HG03571 (cell line): ENCODE results near the gene WDR38.

Experiments
- ATAC-seq: cut with Tn5 transposase; IDR thresholded peaks from one replicate; pipeline ENCODE4 v1.9.1; 2021; ENCODE audit not compliant: unreplicated experiment

WDR38 gene, protein sequence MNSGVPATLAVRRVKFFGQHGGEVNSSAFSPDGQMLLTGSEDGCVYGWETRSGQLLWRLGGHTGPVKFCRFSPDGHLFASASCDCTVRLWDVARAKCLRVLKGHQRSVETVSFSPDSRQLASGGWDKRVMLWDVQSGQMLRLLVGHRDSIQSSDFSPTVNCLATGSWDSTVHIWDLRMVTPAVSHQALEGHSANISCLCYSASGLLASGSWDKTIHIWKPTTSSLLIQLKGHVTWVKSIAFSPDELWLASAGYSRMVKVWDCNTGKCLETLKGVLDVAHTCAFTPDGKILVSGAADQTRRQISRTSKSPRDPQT

DNA sequence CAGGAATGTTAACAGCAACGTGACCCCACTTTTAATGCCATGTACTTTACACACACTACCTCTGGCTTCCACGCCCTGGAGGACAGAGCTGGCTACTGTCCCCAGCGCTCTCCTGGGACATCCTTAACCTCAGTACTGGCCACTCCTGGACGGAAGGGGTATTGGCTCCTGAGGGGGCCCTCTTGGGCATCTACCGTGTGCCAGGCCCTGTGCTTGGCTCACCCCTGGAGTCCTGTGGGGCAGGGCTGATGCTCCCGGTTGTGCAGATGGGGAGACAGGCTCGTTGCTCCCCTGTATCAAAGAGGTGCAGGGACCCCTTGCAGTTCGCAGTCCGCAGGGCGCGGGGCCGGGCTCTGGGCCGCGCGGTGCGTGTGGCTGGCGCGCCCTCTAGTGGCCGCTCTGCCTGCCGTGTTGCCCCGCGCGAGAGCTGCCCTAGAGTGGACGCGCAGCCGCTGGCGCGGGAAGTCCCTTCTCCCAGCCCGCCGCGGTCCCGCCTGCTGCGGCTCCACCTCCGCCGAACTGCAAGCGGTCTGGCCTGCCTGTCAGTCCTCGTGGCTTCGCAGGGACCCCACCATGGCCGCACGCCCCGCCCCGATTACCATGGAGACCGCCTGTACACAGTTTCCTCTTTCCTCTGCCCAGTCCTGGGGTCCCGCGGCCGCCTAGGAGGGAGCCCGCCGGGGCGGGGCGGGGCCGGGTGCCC lies at the start of gene WDR38:
TSS of gene WDR38 (plus strand) at position 632 of the 703 bp plus-strand sequence. CDS start 72 bp downstream, outside the sequence.
- no peak for ATAC-seq

DNA sequence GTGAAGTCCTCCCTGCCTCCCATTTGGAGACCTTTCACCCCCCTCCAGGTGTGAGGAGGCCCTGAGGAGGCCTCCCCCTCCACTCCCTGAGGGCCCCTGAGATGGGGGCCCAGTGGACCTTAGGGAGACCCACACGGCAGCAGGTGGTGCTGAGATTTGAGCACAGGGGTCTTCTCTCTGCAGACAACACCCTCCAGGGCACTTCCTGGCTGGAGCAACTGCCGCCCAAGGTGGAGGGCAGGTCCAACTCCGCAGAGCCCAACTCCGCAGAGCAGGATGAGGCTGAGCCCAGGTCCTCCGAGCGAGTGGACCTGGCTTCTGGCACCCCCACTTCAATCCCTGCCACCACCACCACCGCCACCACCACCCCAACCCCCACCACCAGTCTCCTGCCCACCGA lies 49.3 kb upstream of the WDR38 start:
- ATAC-seq = no peak

DNA sequence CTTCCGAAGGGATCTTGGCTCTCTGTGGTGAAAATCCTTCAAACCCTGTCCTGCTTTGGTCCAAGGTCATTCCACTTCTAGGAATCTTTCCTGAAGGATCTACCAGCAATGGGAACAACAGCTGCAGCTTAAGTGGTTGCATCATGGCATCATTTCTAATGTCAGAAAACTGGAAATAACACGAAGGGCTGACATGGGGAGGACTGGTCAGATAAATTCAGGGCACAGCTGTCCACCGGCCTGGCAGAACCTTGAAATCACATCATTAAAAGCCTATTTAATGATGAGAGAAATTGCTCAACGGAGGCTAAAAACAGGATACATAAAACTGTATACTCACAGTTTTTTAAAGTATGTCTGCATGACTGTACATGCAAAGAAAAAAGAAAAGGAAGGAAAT lies 48.1 kb upstream of the WDR38 start:
- no peak for ATAC-seq

DNA sequence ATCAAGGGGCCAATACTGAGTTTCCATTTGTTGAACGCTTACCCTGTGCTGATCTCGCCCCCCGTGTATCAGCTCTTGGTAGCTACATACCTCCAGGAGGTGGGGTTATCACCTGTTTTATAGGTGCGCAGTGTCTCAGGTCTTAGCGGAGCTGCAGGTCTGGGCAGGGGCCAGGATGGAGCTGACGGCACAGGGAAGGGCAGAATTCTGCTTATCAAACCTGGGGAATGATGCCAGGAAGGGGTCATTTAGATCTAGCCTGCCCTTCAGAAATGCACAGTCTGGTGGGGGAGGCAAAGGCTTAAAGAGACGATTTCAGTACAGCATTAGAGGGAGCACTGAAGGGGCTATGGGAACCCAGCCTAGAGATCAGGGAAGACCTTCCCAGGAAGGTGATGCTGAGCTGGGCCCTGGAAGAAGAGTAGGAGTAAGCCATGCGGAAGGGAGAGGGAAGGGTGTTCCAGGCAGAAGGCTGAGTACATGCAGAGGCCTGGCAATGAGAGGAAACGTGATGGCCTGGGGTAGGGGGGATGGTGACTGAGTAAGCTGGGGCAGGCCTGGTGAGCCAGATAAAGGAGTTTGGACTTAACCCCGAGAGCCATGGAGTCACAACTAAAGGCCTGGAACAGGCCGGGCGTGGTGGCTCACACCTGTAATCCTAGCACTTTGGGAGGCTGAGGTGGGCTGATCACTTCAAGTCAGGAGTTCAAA lies 44.9 kb upstream of the WDR38 start:
- ATAC-seq = no peak

DNA sequence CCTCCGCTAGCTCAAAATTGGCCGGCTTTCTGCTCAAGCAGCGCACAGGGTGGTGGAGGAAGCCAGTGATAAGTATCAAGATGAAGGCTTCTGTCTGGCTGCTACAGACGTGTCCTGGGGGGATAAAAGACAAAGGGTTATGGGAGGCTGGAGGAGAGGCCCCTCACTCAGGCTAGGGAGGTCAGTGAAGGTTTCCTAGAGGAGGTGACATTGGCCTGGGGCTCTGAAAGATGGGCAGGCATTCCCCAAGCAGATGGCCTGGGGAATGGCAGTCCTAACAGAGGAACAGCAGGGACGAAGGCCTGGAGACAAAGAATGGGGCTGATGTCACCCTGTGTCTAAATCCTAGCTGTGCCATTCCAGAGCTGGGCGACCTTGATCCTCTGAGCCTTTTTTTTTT lies 44.0 kb upstream of the WDR38 start:
- no peak for ATAC-seq

DNA sequence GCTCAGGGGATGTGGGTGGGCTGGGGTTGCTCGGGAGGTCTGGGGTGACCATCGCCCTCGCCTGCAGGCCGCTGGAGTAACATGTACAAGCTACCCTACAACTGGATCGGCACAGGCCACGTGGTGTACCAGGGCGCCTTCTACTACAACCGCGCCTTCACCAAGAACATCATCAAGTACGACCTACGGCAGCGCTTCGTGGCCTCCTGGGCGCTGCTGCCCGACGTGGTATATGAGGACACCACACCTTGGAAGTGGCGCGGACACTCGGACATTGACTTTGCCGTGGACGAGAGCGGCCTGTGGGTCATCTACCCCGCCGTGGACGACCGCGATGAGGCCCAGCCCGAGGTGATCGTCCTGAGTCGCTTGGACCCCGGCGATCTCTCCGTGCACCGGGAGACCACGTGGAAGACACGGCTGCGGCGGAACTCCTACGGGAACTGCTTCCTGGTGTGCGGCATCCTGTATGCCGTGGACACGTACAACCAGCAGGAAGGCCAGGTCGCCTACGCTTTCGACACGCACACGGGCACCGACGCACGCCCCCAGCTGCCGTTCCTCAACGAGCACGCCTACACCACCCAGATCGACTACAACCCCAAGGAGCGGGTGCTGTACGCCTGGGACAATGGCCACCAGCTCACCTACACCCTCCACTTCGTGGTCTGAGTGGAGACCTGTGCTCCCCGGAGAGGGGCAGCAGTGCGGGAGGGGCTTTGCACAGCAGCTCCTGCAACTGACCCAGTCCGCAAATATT lies 43.3 kb upstream of the WDR38 start:
- ATAC-seq = no peak

DNA sequence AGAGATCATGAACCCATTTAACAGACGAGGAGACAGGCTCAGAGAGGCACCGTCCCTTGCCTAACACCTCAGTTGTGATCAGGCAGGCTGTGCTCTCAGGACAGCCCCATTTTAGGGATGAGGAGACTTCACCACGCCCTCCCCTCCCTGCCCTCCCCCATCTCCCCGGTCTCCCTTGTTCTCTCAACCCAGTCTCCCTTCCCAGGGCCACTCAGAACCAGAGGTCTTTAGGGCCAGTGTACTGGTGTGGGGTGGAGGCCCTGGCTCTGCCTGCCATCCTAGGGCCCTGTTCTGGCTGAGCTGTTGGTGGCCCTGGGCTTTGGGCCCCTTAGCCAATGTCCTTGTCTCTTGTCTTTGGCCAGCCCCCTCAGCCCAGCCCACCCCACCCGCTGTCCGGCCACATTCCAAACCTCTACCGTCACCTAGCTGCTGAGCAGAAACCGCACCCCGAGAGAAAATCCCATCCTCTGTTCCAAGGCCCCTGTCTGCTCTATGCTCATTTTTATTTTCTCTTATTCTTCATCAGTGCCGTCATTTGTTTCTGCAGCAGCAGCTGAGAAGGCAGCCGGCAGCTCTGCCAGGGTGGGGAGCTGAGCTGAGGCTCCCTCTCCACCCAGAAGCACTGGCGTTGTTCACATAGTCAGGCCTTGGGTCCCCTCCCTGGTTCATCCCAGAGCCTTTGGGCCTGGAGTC lies 42.5 kb upstream of the WDR38 start:
- ATAC-seq = no peak

DNA sequence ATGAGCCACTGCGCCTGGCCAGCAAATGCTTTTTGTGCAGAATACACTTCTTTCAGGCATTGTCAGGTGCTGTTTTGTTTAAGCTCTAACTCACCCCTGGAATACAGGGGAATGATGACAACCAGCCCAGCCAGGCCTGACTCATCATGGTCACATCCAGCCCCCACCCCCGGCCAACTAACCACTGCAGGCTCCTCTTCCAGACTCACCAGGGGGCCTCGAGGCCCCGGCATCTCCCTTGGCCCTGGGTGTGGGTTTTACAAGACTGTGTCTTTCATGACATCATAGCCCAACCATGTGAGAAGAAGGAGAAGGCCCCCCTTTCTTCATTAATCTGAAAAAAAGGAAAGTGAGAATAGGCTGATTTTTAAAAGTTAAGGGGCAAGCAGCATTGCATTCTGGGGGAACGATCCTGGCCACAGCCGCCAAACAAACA lies 40.8 kb upstream of the WDR38 start:
- no peak for ATAC-seq

DNA sequence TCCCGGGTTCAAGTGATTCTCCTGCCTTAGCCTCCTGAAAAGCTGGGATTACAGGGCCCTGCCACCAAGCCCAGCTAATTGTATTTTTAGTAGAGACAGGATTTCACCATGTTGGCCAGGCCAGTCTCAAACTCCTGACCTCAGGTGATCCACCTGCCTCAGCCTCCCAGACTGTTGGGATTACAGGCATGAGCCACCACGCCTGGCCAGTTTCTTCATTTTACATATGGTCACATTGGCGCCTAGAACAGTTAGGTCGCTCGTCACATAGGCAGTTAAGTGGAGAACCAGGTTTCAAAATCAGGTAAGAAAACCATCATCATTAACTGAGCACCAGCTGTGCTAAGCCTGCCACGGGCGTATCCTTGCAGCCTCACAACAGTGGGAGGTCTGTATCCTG lies 40.2 kb upstream of the WDR38 start:
- ATAC-seq = no peak

DNA sequence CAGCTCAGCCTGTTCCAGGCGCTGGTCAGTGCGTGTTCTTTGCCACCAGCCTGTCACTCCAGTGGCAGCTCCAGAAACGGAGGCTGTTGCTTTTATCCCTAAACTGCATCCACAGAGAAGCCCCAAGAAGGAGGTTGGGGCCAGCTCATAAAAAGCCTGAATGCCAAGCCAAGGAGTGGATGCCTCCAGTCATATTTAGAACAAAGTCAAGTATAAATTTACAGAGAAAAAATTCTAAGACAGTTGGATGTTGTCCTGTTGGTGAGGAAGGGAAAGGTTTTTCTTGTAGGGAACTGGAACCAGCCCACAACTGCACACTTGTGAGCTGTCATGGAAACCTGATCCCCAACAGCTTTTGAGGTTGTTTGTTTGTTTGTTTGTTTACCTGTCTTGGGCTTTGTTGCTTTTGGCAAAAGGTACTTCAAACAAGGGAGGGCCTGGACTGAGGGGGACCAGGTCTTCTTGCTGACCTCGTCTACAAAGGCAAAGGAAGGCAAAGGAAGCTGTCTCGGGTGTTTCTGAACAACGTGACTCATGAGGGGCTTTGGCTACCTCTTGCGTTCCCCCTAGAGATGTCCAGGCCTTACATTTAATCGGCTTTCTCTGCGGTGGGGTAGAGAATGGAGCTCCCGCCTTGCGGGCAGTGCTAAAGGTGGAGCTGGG lies 39.6 kb upstream of the WDR38 start:
- no peak for ATAC-seq

DNA sequence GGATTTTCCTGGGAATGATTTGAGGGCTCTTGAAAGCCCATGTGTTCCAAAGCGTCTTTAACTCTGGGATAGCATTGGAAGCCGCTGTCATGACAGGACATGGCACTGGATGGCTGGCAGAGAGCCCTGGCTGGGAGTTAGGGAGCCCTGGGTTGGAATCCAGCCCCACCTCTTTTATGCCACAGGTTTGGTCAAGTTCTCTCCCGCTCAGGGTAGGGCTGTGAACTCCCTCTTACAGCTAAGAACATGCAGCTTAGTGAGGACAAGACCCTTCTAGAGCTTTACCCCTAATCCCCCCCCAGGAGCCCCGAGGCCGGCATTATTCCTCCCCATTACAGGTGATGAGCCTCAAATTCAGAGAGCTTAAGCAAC lies 39.1 kb upstream of the WDR38 start:
- no peak for ATAC-seq

DNA sequence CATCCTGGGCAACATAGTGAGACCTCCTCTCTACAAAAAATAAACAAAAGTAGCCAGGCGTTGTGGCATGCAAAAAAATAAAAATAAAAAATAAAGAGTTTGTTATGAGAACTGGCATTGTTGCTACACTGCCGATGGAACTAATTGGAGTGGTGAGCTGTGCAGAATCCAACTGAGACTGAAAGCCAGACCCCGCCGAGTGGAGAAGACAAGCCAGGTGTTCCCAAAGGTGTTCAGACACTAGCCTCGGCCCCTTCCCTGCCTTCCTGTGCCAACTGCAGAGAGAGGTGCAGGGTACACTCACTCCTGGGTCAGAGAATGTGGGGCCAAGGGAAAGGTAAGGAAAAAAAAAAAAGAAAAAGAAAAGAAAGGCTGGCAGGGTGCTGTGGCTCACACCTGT lies 37.7 kb upstream of the WDR38 start:
- ATAC-seq = no peak

DNA sequence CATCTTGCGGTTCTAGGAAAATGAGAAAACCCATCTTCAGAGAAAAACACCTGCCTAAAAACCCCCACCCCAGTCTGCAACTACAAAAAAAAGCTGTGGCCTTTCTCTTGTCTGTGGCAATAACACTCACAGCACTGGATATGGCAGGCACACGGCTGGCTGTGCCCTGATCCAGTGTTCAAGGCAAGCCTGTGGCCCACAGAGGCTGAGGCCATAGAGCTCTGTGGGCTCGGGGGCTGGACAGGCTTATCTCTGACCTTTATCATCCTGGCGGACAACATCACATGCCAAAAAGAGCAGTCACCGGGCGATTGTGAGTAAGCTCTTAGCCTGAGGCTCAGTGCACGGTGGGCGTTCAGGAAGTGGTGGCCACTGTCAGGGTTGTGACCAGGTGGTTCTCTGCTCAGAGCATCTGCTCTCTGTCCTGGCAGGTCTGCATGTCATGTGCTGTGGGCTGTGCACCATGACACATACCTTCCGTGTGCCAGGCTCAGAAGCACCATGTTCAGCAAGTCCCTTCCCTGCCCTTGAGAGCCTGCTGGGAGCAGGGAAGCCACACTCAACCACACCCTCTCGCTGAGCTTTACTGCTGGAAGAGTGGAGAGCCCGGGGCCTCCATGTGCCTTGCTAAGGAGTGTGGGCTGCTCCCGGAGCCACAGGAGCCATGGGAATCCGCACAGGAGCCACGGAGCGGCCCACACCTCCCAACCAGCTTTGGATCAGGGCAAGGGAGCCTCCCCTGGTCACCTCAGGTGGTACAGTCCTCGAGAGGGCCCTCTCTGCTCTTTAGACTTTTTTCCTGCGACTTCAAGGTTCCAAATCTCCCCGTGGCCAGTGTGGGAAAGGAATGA lies 34.6 kb upstream of the WDR38 start:
- no peak for ATAC-seq

DNA sequence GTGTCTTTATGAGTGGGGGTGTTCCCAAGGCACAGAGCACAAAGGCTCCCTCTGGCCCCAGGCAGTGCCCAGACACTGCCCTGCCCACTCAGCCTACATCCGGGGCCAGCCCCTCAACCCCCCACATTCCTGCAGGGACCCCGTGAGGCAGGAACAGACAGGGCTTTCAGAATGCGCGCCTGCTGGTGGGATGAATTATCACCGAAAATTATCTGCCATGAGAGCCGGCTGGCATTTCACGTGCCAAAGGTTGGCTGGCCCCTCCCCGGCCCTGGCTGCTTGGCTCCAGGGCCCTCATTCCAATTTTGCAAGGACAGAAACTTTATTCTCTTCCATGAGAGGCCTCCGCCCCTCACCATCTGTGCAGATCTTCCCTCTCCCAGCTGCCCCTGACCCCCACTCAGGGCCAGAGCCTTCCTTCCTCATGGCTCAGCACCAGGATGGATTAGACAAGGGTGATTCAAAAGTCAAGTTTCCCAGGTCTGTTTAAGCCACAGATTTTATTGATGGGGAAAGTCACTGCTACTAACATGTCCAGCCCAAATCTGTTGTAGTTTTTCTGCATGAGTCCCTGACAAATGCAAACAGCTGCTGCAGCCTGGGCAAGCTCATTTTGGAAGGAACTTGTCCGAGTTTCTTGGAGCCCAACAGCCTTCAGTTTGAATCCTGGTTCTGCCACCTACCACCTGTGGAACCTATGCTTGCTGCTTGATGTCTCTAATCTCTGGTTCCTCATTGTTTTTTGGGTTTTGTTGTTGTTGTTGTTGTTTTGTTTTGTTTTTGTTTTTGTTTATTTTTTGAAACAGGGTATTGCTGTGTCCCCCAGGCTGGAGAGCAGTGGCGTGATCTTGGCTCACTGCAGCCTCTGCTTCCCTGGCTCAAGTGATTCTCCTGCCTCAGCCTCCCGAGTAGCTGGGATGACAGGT lies 32.3 kb upstream of the WDR38 start:
- no peak for ATAC-seq

DNA sequence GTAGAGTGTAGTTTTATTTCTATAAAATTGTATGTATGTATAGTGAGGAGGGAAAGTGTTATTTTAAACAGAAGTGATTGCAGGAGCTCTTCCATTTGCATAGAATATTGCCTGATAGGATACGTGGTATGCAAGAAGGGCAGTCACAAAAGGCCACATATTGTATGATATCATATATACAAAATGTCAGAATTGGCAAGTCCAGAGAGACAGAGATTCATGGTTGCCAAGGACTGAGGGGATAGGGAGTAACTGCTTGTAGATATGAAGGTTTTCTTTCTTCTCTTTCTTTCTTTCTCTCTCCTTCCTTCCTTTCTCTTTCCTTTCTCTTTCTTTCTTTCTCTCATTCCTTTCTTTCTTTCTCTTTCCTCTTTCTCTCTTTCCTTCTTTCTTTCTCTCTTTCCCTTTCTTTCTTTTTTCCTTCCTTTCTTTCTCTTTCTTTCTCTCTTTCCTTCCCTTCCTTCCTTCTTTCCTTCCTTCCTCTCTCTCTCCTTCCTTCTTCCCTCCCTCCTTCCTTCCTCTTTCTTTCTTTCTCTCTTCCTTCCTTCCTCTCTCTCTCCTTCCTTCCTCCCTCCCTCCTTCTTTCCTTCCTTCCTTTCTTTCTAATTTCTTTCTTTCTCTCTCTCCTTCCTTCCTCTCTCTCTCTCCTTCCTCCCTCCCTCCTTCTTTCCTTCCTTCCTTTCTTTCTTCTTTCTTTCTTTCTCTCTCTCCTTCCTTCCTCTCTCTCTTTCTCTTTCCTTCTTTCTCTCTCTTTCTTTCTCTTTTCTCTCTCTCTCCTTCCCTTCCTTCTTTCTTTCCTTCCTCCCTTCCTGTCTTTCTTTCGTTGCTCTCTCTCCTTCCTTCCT lies 24.5 kb upstream of the WDR38 start:
- ATAC-seq = no peak

DNA sequence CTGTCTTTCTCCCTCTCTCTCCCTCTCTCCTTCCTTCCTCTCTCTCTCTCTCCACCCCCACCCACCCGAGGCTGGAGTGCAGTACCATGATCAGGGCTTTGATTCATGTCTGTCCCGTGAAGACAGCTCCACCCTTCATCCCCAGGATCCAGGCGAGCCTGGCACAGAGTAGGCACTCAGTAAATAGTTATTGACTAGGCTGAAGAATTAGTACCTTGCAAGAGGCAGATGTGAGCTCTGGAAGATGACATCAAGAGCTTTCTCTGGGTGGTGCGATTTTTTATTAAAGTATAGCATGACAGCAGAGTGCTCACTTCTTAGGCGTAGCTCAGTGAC lies 24.0 kb upstream of the WDR38 start:
- ATAC-seq = no peak

DNA sequence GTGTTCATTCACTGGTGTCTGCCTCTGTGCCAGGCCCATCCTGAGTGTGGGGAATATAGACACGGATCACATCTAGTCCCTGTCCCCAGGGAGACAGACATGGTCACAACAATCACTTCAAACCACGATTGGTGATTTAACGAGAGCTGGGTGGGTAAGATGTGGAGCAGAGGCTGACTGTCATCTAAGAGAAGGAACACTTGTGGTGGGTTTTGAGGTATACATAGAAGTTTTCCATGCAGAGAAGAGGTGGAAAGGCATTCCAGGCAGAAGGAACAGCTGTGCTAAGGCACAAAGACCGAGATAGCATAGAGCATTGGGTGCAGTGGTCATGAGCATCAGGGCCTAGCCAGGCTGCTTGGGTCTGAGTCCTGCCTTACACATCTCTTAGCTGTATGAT lies 22.7 kb upstream of the WDR38 start:
- ATAC-seq = no peak
